ENCODE data around the gene PTEN.

Gene PTEN

DNA sequence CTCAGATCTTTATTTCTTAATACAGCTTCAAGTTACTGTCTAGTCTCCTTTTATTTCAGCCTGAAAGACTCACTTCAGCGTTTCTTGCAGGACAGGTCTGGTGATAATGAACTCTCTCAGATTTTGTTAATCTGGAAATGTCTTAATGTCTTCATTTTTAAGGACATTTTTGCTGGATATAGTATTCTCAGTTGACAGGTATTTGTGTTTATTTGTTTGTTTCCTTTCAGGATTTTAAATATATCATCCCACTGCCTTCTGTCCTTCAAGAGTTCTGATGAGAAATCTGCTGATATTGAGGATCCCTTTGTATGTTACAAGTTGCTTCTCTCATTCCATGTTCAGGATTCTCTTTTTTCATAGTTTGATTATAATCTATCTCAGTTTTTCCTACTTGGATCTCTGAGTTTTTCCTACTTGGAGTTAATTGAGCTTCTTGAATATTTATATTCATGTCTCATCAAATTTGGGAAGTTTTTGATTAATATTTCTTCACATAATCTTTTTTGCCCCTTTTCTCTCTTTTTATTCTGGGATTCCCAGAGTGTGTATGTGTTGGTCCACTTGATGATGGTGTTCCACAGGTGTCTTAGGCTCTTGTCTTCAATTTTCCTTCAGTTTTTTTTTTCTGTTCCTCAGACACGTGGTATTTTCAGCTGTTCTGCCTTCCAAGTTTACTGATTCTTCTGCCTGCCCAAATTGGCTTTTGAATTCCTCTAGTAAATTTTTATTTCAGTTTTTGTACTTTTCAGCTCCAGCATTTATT lies 49.9 kb downstream of the PTEN start:
- Histone ChIP-seq H3K9me3 (ENCODE audit: low read length) (no peaks in the 10 kb centered on the region), H3K79me2 (ENCODE audit: insufficient read depth, low read length) (peaks cover 86% of the 10 kb centered on the region), H3K27ac (ENCODE audit: low read depth, low read length, poor library complexity, severe bottlenecking) (no peak overlapping the region), H3K4me1 (ENCODE audit: insufficient read depth, low read length, severe bottlenecking) (no peaks in the 10 kb centered on the region), H3K36me3 (ENCODE audit: insufficient read depth, low read length) (peaks cover 55% of the 10 kb centered on the region), H2AFZ (ENCODE audit: low read length) (no peak overlapping the region), H3K4me2 (ENCODE audit: low read length) (no peak overlapping the region), H3K9me2 (ENCODE audit: low read depth, low read length) (no peaks in the 10 kb centered on the region), H3K9ac (ENCODE audit: low read length) (no peak overlapping the region), H4K20me1 (ENCODE audit: insufficient read depth, low read length) (no peaks in the 10 kb centered on the region), H3F3A (ENCODE audit: insufficient read depth, low read length) (no peaks in the 10 kb centered on the region), H3K4me3 (ENCODE audit: low read depth, low read length, poor library complexity, severe bottlenecking) (no peak overlapping the region), H3K27me3 (ENCODE audit: insufficient read depth, low read length) (no peaks in the 10 kb centered on the region)
- no peak for TF ChIP-seq EZH2 (IDR thresholded peaks at IDR 0.05; ENCODE audit: borderline replicate concordance, low read length)
- TF ChIP-seq, protein P1, sequence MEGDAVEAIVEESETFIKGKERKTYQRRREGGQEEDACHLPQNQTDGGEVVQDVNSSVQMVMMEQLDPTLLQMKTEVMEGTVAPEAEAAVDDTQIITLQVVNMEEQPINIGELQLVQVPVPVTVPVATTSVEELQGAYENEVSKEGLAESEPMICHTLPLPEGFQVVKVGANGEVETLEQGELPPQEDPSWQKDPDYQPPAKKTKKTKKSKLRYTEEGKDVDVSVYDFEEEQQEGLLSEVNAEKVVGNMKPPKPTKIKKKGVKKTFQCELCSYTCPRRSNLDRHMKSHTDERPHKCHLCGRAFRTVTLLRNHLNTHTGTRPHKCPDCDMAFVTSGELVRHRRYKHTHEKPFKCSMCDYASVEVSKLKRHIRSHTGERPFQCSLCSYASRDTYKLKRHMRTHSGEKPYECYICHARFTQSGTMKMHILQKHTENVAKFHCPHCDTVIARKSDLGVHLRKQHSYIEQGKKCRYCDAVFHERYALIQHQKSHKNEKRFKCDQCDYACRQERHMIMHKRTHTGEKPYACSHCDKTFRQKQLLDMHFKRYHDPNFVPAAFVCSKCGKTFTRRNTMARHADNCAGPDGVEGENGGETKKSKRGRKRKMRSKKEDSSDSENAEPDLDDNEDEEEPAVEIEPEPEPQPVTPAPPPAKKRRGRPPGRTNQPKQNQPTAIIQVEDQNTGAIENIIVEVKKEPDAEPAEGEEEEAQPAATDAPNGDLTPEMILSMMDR (IDR thresholded peaks at IDR 0.05; ENCODE audit: low read length), result no peak

DNA sequence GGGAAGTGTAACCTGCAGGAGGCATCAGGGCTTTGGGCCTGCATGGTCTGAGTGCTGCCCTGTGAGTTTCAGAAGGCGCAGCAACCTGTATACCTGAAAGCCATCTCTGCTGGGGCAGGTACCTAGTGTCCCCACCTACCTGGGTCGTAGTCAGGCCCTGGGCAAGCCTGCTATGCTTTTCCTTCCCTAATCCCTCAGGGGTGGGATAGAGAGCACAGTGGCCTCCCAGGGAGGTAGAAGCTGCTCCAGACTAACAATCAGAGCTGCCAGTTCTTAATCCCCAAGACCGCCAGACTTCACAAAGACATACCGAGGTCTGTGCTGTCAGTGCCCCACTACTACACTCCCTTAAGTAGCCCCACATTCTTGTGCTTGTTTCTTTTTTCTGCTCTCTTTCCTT lies 52.0 kb downstream of the PTEN start:
- no peak overlapping the region for H3K27ac ChIP-seq (ENCODE audit: low read depth, low read length, poor library complexity, severe bottlenecking)
- H3K4me1 ChIP-seq (ENCODE audit: insufficient read depth, low read length, severe bottlenecking), result no peaks in the 10 kb centered on the region
- no peaks in the 10 kb centered on the region for H3F3A ChIP-seq (ENCODE audit: insufficient read depth, low read length)
- H3K4me3 ChIP-seq (ENCODE audit: low read depth, low read length, poor library complexity, severe bottlenecking), result no peak overlapping the region
- H3K9me3 ChIP-seq (ENCODE audit: low read length), result no peaks in the 10 kb centered on the region
- no peaks in the 10 kb centered on the region for H3K9me2 ChIP-seq (ENCODE audit: low read depth, low read length)
- no peaks in the 10 kb centered on the region for H3K27me3 ChIP-seq (ENCODE audit: insufficient read depth, low read length)
- H3K4me2 ChIP-seq (ENCODE audit: low read length), result no peak overlapping the region
- H4K20me1 ChIP-seq (ENCODE audit: insufficient read depth, low read length), result no peaks in the 10 kb centered on the region
- TF ChIP-seq EZH2 (IDR thresholded peaks at IDR 0.05; ENCODE audit: borderline replicate concordance, low read length), result no peak
- TF ChIP-seq, protein P1 (IDR thresholded peaks at IDR 0.05; ENCODE audit: low read length), result no peak
- H3K9ac ChIP-seq (ENCODE audit: low read length), result no peak overlapping the region
- peaks cover 85% of the 10 kb centered on the region for H3K79me2 ChIP-seq (ENCODE audit: insufficient read depth, low read length)
- peaks cover 54% of the 10 kb centered on the region for H3K36me3 ChIP-seq (ENCODE audit: insufficient read depth, low read length)
- H2AFZ ChIP-seq (ENCODE audit: low read length), result no peak overlapping the region

- Histone ChIP-seq H3K9me3 (ENCODE audit: low read length) (no peaks in the 10 kb centered on the region), H3K4me2 (ENCODE audit: low read length) (no peak overlapping the region), H3K9me2 (ENCODE audit: low read depth, low read length) (no peaks in the 10 kb centered on the region), H3K36me3 (ENCODE audit: insufficient read depth, low read length) (peaks cover 49% of the 10 kb centered on the region), H2AFZ (ENCODE audit: low read length) (no peak overlapping the region), H3K9ac (ENCODE audit: low read length) (no peak overlapping the region), H3K79me2 (ENCODE audit: insufficient read depth, low read length) (peaks cover 86% of the 10 kb centered on the region), H3F3A (ENCODE audit: insufficient read depth, low read length) (no peaks in the 10 kb centered on the region), H4K20me1 (ENCODE audit: insufficient read depth, low read length) (no peaks in the 10 kb centered on the region), H3K4me3 (ENCODE audit: low read depth, low read length, poor library complexity, severe bottlenecking) (no peak overlapping the region), H3K27me3 (ENCODE audit: insufficient read depth, low read length) (no peaks in the 10 kb centered on the region), H3K27ac (ENCODE audit: low read depth, low read length, poor library complexity, severe bottlenecking) (no peak overlapping the region), H3K4me1 (ENCODE audit: insufficient read depth, low read length, severe bottlenecking) (no peaks in the 10 kb centered on the region)
- TF ChIP-seq, protein P1 (IDR thresholded peaks at IDR 0.05; ENCODE audit: low read length), result no peak
- no peak for TF ChIP-seq EZH2 (IDR thresholded peaks at IDR 0.05; ENCODE audit: borderline replicate concordance, low read length)
Observed at GRCh38 chr10:87915989-87916388, 52.6 kb downstream of the PTEN start.

Data from OCI-LY1 (cell line).